H1 (cell line): ENCODE measurements around the gene SOAT2. TPM values are rescaled to one million over a fixed set of nuclear protein-coding genes. Genes with fewer than 3 reads are reported as not detected.

Experiments used
- CTCF ChIA-PET: fragments of 300-600 bp; sonication (Branson Sonifier 250); formaldehyde crosslinking; loops from one replicate; lab custom pipeline; 2021; ENCODE audit not compliant: partially characterized antibody; lab: Charles Lee
- POLR2A ChIA-PET: fragments of 300-600 bp; sonication (Branson Sonifier 250); formaldehyde crosslinking; loops from one replicate; lab custom pipeline; 2021; ENCODE audit warnings: inconsistent platforms; ENCODE audit not compliant: partially characterized antibody; lab: Charles Lee
- DNase-seq, 2 experiments: peaks; one replicate each; pipeline versions ENCODE4 v3.0.0 to v3.0.0-alpha.2; 2010 to 2022; ENCODE audit warnings: low spot score in 2 of 2, low read depth in 1 of 2, mixed read lengths in 1 of 2
- FAIRE-seq: peaks from 2 replicates; lab custom pipeline; 2011; peaks lifted over from hg19 to GRCh38; lab: Jason Lieb, UNC
- H2AFZ ChIP-seq: 2 replicates; pipeline ENCODE4 v1.8.1; 2012; ENCODE audit warnings: low read length, inconsistent platforms
- H2AK5ac ChIP-seq: 2 replicates; pipeline ENCODE4 v1.6.1; 2013; ENCODE audit warnings: low read depth, low read length
- H2BK120ac ChIP-seq: replicated peaks from 2 replicates; pipeline ENCODE3; 2013; ENCODE audit warnings: low read depth, low read length, inconsistent platforms
- H2BK12ac ChIP-seq: 2 replicates; pipeline ENCODE4 v1.6.1; 2013; ENCODE audit warnings: low read depth, low read length
- H2BK15ac ChIP-seq: 2 replicates; pipeline ENCODE4 v1.6.1; 2013; ENCODE audit warnings: low read length
- H2BK20ac ChIP-seq: 2 replicates; pipeline ENCODE4 v1.6.1; 2013; ENCODE audit warnings: low read length
- H2BK5ac ChIP-seq: 2 replicates; pipeline ENCODE4 v1.6.1; 2013; ENCODE audit warnings: low read depth, low read length
- H3K14ac ChIP-seq: 2 replicates; pipeline ENCODE4 v1.6.1; 2013; ENCODE audit warnings: inconsistent platforms; ENCODE audit not compliant: insufficient read length
- H3K18ac ChIP-seq: 2 replicates; pipeline ENCODE4 v1.6.1; 2013; ENCODE audit warnings: low read length; ENCODE audit errors: extremely low read depth
- H3K23ac ChIP-seq: 2 replicates; pipeline ENCODE4 v1.6.1; 2013; ENCODE audit warnings: inconsistent platforms; ENCODE audit not compliant: insufficient read length
- H3K23me2 ChIP-seq: 2 replicates; pipeline ENCODE4 v1.6.1; 2013; ENCODE audit warnings: low read depth, low read length
- H3K27ac ChIP-seq: 2 replicates; pipeline ENCODE4 v1.6.1; 2011; ENCODE audit warnings: low read depth, low read length, inconsistent platforms
- H3K27me3 ChIP-seq, 4 experiments: replicated peaks in 1 of 4; 1 replicate in 1 of 4; 2 replicates in 3 of 4; pipeline versions ENCODE4 v1.6.1 to v1.8.1; 2011 to 2013; ENCODE audit warnings: low read length in 3 of 4, mild to moderate bottlenecking in 3 of 4, inconsistent platforms in 2 of 4, mixed read lengths in 2 of 4, moderate library complexity in 1 of 4; ENCODE audit not compliant: control insufficient read depth in 3 of 4, insufficient read depth in 3 of 4; ENCODE audit errors: extremely low read depth in 1 of 4
- H3K36me3 ChIP-seq, 4 experiments: 2 replicates each; pipeline versions ENCODE4 v1.6.1 to v1.8.1; 2011 to 2013; ENCODE audit warnings: mild to moderate bottlenecking in 4 of 4, low read length in 3 of 4, moderate library complexity in 2 of 4, control low read depth in 1 of 4, inconsistent platforms in 1 of 4; ENCODE audit not compliant: insufficient read depth in 4 of 4, control insufficient read depth in 2 of 4
- H3K4ac ChIP-seq: replicated peaks from 2 replicates; pipeline ENCODE3; 2013; ENCODE audit warnings: low read length, low read depth, mixed read lengths, inconsistent platforms; ENCODE audit not compliant: insufficient read length
- H3K4me1 ChIP-seq, 4 experiments: replicated peaks in 1 of 4; 1 replicate in 1 of 4; 2 replicates in 3 of 4; pipeline versions ENCODE4 v1.6.1 to v1.8.1; 2011 to 2013; ENCODE audit warnings: low read length in 3 of 4, inconsistent platforms in 2 of 4, mixed read lengths in 1 of 4; ENCODE audit not compliant: insufficient read depth in 4 of 4, control insufficient read depth in 3 of 4
- H3K4me2 ChIP-seq, 2 experiments: 2 replicates each; pipeline versions ENCODE4 v1.6.1 to v1.8.1; 2011 to 2013; ENCODE audit warnings: low read depth in 2 of 2, low read length in 2 of 2, control low read depth in 1 of 2, inconsistent platforms in 1 of 2, mild to moderate bottlenecking in 1 of 2; ENCODE audit not compliant: insufficient read depth in 1 of 2
- H3K4me3 ChIP-seq, 4 experiments: fragments of 200-600, 300-600 bp in 1 of 4; sonication (generic), shearing (Covaris generic), sonication (Bioruptor Twin) in 1 of 4; 2 replicates each; pipeline versions ENCODE4 v1.5.1 to v1.8.1; 2011 to 2016; ENCODE audit warnings: low read length in 4 of 4, low read depth in 3 of 4, control low read depth in 2 of 4, inconsistent platforms in 2 of 4, mild to moderate bottlenecking in 2 of 4, mixed read lengths in 1 of 4, moderate library complexity in 1 of 4; ENCODE audit not compliant: insufficient read depth in 2 of 4; ENCODE audit errors: extremely low read depth in 1 of 4
- H3K56ac ChIP-seq: replicated peaks from 2 replicates; pipeline ENCODE3; 2013; ENCODE audit warnings: low read depth, mild to moderate bottlenecking, mixed read lengths, low read length, inconsistent platforms; ENCODE audit not compliant: insufficient read length
- H3K79me1 ChIP-seq: 2 replicates; pipeline ENCODE4 v1.6.1; 2013; ENCODE audit warnings: low read depth, low read length, control low read depth
- H3K79me2 ChIP-seq, 2 experiments: 2 replicates each; pipeline versions ENCODE4 v1.6.1 to v1.8.1; 2012 to 2013; ENCODE audit warnings: low read length in 2 of 2, mild to moderate bottlenecking in 2 of 2, inconsistent platforms in 1 of 2; ENCODE audit not compliant: insufficient read depth in 2 of 2, control insufficient read depth in 1 of 2
- H3K9ac ChIP-seq, 4 experiments: replicated peaks in 1 of 4; 1 replicate in 1 of 4; 2 replicates in 3 of 4; pipeline versions ENCODE4 v1.6.1 to v1.8.1; 2011 to 2013; ENCODE audit warnings: low read depth in 3 of 4, low read length in 3 of 4, control low read depth in 2 of 4, mild to moderate bottlenecking in 2 of 4, moderate library complexity in 2 of 4, inconsistent platforms in 1 of 4; ENCODE audit errors: extremely low read depth in 1 of 4
- H3K9me3 ChIP-seq, 2 experiments: 2 replicates each; pipeline versions ENCODE4 v1.6.1 to v1.8.1; 2012 to 2013; ENCODE audit warnings: mild to moderate bottlenecking in 2 of 2, moderate library complexity in 2 of 2, control low read depth in 1 of 2, inconsistent platforms in 1 of 2, low read depth in 1 of 2, low read length in 1 of 2, mixed read lengths in 1 of 2; ENCODE audit not compliant: insufficient read depth in 2 of 2
- H4K20me1 ChIP-seq, 2 experiments: replicated peaks in 1 of 2; 2 replicates each; pipeline versions ENCODE3 to v1.8.1; 2011 to 2013; ENCODE audit warnings: inconsistent platforms in 2 of 2, low read length in 2 of 2, mild to moderate bottlenecking in 1 of 2; ENCODE audit not compliant: insufficient read depth in 2 of 2, control insufficient read depth in 1 of 2
- H4K5ac ChIP-seq: 2 replicates; pipeline ENCODE4 v1.6.1; 2013; ENCODE audit warnings: low read length, low read depth, mixed read lengths, inconsistent platforms; ENCODE audit not compliant: insufficient read length
- H4K8ac ChIP-seq: 2 replicates; pipeline ENCODE4 v1.8.0; 2013; ENCODE audit warnings: mild to moderate bottlenecking, moderate library complexity, low read length, inconsistent platforms; ENCODE audit not compliant: insufficient read depth; ENCODE audit errors: extremely low read depth
- H4K91ac ChIP-seq: replicated peaks from 2 replicates; pipeline ENCODE3; 2013; ENCODE audit warnings: low read length, mixed read lengths, inconsistent platforms; ENCODE audit not compliant: insufficient read length
- BACH1 ChIP-seq: IDR thresholded peaks from 2 replicates; pipeline ENCODE4 v1.6.1; 2012; ENCODE audit warnings: low read length, improper control_type of control experiment
- GTF2F1 ChIP-seq: IDR thresholded peaks from 2 replicates; pipeline ENCODE4 v1.6.1; 2012; ENCODE audit warnings: low read depth, low read length, improper control_type of control experiment, borderline replicate concordance
- TAF1 ChIP-seq: IDR thresholded peaks from 2 replicates; pipeline ENCODE4 v1.6.1; 2011; ENCODE audit warnings: mild to moderate bottlenecking, low read depth, low read length
- TBP ChIP-seq: IDR thresholded peaks from 2 replicates; pipeline ENCODE4 v1.6.1; 2011; ENCODE audit warnings: low read depth, low read length, improper control_type of control experiment
- WGBS, 2 experiments: shearing (Covaris generic) in 1 of 2; methylation state at CpG; one replicate each; pipeline versions ENCODE4 v1.1.6 to v1.1.7; 2013 to 2015; ENCODE audit warnings: low lambda C conversion rate in 2 of 2, mixed read lengths in 2 of 2, inconsistent platforms in 1 of 2, low coverage in 1 of 2, missing lambda C conversion rate in 1 of 2; ENCODE audit not compliant: insufficient replicate concordance in 2 of 2, insufficient coverage in 1 of 2, insufficient read length in 1 of 2; ENCODE audit errors: extremely low coverage in 1 of 2, missing lambda C conversion rate in 1 of 2; 5-methylcytosine and 5-hydroxymethylcytosine counted together
- polyA plus RNA-seq, 7 experiments: library from polyadenylated mRNA; depleted of rRNA in 3 of 7; stranded (reverse) in 5 of 7; unstranded in 2 of 7; fragments of >200 nt in 5 of 7; fragments of 200-250 nt in 2 of 7; gene quantifications; 1 replicate in 5 of 7; 2 replicates in 1 of 7; 4 replicates in 1 of 7; pipeline versions ENCODE4 v1.2.1 to v1.2.3, GENCODE V29; 2011 to 2013; ENCODE audit warnings: missing spikeins in 2 of 7, mixed read lengths in 2 of 7
- total RNA-seq: library from RNA; stranded (reverse); fragmentation: NEBNext Ultra II Directional; extraction: Animal tissue kit (Norgen Biotek cat#: 25700); gene quantifications from 2 replicates; pipeline ENCODE4 v1.2.1, GENCODE V29; 2021

Gene SOAT2
- total and polyA plus RNA-seq, 2 of the 8 experiments (the other 6 are each of a cell fraction or from before 2014, with no cell fraction given): 0.08 TPM; not detected in 1

GRCh38 chr12:53091756-53092155 lies 11.5 kb upstream of the SOAT2 start:
- FAIRE-seq (no peak), DNase-seq (no peak)
- POLR2A ChIA-PET: interaction anchor here (0.6 kb wide), 1 partner anchor 275 kb away, joined by 3 read pairs; no protein-coding TSS in a partner anchor
- TF ChIP-seq GTF2F1 (no peak), BACH1 (no peak), TBP (no peak), TAF1 (no peak)

More at GRCh38 chr12:53091756-53092155, 11.5 kb upstream of the SOAT2 start:
- Histone ChIP-seq H3K23me2 (peaks cover 5% of the 10 kb centered on the region), H3K4me1 (peaks cover 0 to 8% (median 0%) of the 10 kb centered on the region in 4 experiments; a peak in 4 of 7 replicates), H3K4me2 (no peak overlapping the region), H3K56ac (no peak overlapping the region), H3K14ac (no peak overlapping the region), H2BK12ac (no peak overlapping the region), H3K79me2 (no peaks in the 10 kb centered on the region), H3K36me3 (no peaks in the 10 kb centered on the region), H3K79me1 (no peaks in the 10 kb centered on the region), H3K27ac (no peak overlapping the region), H3K18ac (no peak overlapping the region), H3K9ac (0 out of 7 replicates have a peak overlapping the region, but pooled peaks of 1 of the 4 experiments have one; percentile 13), H2BK15ac (no peak overlapping the region), H4K20me1 (no peaks in the 10 kb centered on the region), H2BK20ac (no peak overlapping the region), H3K4ac (no peak overlapping the region), H4K91ac (no peak overlapping the region), H2BK5ac (no peak overlapping the region), H3K27me3 (peaks cover 0 to 8% (median 2%) of the 10 kb centered on the region in 4 experiments; a peak in 5 of 7 replicates), H4K5ac (no peak overlapping the region), H3K23ac (no peak overlapping the region), H2AK5ac (no peak overlapping the region), H2BK120ac (no peak overlapping the region), H4K8ac (no peak overlapping the region), H2AFZ (no peak overlapping the region), H3K4me3 (no peak overlapping the region), H3K9me3 (no peaks in the 10 kb centered on the region)
- CTCF ChIA-PET: interaction anchor here (0.8 to 19.1 kb wide), 4 partner anchors 11 to 221 kb away, joined by 3 to 531 read pairs (median 8); partner anchors contain the start of genes SOAT2 and SPRYD3
- WGBS, 2 experiments: 69% methylated on average over 6 of the region's 6 CpGs; no CpG with 5 or more reads in 1 of the 2 experiments
